Neural crest cell (in vitro differentiated cells): Measurements from ENCODE around the gene LCN10. TPM values are rescaled to one million over a fixed set of nuclear protein-coding genes. Genes with fewer than 3 reads are reported as not detected.

ENCODE experiments used
- DNase-seq: peaks from one replicate; pipeline ENCODE4 v3.0.0; 2021; ENCODE audit warnings: low read depth, mixed read lengths, low spot score
- H3K27ac Mint-ChIP-seq: one replicate; pipeline ENCODE4 v1.8.0; 2021; ENCODE audit warnings: mild to moderate bottlenecking, mixed read lengths; ENCODE audit not compliant: unreplicated experiment
- H3K27me3 Mint-ChIP-seq: 2 replicates; pipeline ENCODE4 v1.8.0; 2021; ENCODE audit warnings: low read depth, mild to moderate bottlenecking, mixed read lengths
- H3K36me3 Mint-ChIP-seq: 2 replicates; pipeline ENCODE4 v1.8.0; 2021; ENCODE audit warnings: low read depth, mild to moderate bottlenecking, mixed read lengths
- H3K4me1 Mint-ChIP-seq: 2 replicates; pipeline ENCODE4 v1.8.0; 2021; ENCODE audit warnings: mixed read lengths
- H3K4me3 Mint-ChIP-seq: one replicate; pipeline ENCODE4 v1.8.0; 2021; ENCODE audit warnings: mild to moderate bottlenecking, mixed read lengths
- H3K9me3 Mint-ChIP-seq: 2 replicates; pipeline ENCODE4 v1.8.0; 2021; ENCODE audit warnings: mixed read lengths
- total RNA-seq: library from RNA; stranded (reverse); gene quantifications from 2 replicates; pipeline ENCODE4 v1.2.1, GENCODE V29; 2021
- TF ChIP-seq, protein P1 (sequence below): fragments of 200-600 bp; sonication (generic); conservative IDR thresholded peaks from 2 replicates; pipeline ENCODE4 v1.5.0; 2021; ENCODE audit warnings: antibody characterized with exemption, mild to moderate bottlenecking

The LCN10 gene
- total RNA-seq, 1 donor from 2014 or later = not detected

DNA sequence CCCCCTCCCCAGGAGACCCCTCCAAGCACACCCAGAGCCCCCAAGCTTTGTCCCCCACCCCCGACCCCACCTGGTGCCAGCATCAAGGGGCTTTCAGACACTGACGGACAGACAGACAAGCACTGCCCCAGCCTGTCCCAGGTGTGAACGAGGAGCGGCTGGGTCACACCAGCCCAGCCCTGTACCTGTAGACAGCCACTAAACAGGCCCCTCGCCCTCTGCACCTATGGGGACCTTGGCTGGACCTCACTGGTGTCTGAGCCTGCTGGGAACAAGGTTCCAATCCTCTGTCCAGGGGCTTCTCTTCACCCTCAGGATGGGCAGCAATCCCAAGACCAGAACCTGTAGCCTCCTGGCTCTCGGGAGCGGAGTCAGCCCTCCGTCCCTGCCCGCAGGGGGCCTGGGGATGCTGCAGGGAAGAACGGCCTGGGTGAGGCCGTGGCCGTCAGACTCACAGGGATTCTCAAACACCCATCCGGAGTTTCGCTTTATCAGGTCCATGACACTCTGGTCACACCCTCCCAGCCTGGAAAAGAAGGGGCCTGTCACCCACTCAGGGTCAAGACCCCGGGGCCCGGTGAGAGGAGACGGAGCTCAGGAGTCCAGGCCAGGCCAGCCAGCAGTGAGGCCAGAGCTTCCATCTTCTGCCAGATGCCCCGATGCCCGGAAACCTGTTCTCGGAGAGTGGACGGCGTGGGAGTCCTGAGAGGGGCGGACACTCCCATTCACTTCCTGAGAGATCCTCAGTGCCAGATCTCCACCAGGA lies 2.8 kb upstream of the LCN10 start:
- DNase-seq = no peak
- Mint-ChIP-seq H3K36me3 (no peaks in the 10 kb centered on the region), H3K27me3 (peaks cover under 1% of the 10 kb centered on the region), H3K4me3 (no peak overlapping the region), H3K27ac (no peak overlapping the region), H3K9me3 (no peaks in the 10 kb centered on the region), H3K4me1 (no peaks in the 10 kb centered on the region)
- TF ChIP-seq, protein P1, sequence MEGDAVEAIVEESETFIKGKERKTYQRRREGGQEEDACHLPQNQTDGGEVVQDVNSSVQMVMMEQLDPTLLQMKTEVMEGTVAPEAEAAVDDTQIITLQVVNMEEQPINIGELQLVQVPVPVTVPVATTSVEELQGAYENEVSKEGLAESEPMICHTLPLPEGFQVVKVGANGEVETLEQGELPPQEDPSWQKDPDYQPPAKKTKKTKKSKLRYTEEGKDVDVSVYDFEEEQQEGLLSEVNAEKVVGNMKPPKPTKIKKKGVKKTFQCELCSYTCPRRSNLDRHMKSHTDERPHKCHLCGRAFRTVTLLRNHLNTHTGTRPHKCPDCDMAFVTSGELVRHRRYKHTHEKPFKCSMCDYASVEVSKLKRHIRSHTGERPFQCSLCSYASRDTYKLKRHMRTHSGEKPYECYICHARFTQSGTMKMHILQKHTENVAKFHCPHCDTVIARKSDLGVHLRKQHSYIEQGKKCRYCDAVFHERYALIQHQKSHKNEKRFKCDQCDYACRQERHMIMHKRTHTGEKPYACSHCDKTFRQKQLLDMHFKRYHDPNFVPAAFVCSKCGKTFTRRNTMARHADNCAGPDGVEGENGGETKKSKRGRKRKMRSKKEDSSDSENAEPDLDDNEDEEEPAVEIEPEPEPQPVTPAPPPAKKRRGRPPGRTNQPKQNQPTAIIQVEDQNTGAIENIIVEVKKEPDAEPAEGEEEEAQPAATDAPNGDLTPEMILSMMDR = no peak

DNA sequence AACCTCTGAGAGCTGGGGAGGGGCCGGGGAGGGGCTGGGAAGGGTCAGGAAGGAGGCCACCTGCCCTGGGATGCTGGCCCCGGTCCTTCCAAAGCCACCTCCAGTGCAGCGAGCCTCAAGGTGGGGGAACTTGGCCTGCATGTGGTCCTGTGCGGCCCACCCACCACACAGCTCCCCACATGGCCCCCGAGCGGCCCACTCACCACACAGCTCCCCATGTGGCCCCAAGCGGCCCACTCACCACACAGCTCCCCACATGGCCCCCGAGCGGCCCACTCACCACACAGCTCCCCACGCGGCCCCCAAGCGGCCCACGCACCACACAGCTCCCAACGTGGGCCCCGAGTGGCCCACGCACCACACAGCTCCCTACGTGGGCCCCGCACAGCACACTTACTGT lies 2.0 kb upstream of the LCN10 start:
- Mint-ChIP-seq H3K27me3 (no peaks in the 10 kb centered on the region), H3K4me1 (no peaks in the 10 kb centered on the region), H3K4me3 (no peak overlapping the region), H3K27ac (no peak overlapping the region), H3K9me3 (no peaks in the 10 kb centered on the region), H3K36me3 (no peaks in the 10 kb centered on the region)
- TF ChIP-seq, protein P1 = no peak
- no peak for DNase-seq

DNA sequence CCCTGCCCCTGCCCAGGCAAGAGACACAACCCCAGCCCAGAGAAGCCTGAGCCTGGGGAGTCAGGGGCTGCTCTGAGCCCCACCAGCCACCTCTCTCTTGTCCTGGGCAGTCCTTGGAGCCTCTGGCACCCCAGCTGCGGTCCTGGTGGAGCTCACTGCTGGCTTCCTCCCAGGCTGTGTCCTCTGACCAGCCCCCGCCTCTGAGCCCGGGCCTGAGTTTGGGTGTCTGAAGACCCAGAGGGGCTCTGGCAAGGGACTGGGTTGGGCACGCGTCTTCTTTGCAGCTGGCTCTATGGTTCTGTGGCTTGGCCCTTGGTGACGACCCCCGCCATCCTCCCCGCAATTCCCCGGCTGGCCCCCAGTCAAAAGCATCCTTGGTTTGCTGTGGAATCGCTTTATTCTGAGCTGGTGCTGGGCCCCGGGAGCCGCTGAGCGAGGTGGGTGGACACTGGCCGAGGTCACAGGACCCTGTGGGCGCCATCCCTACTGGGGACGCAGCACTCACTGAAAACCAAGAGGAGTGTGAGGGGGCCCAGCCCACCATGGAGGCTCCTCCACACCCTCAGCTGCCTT lies 985 bp upstream of the LCN10 start:
- no peaks in the 10 kb centered on the region for H3K27me3 Mint-ChIP-seq
- no peaks in the 10 kb centered on the region for H3K9me3 Mint-ChIP-seq
- no peak overlapping the region for H3K4me3 Mint-ChIP-seq
- H3K27ac Mint-ChIP-seq = no peak overlapping the region
- H3K36me3 Mint-ChIP-seq = no peaks in the 10 kb centered on the region
- H3K4me1 Mint-ChIP-seq = no peaks in the 10 kb centered on the region
- DNase-seq = no peak
- TF ChIP-seq, protein P1 = no peak

DNA sequence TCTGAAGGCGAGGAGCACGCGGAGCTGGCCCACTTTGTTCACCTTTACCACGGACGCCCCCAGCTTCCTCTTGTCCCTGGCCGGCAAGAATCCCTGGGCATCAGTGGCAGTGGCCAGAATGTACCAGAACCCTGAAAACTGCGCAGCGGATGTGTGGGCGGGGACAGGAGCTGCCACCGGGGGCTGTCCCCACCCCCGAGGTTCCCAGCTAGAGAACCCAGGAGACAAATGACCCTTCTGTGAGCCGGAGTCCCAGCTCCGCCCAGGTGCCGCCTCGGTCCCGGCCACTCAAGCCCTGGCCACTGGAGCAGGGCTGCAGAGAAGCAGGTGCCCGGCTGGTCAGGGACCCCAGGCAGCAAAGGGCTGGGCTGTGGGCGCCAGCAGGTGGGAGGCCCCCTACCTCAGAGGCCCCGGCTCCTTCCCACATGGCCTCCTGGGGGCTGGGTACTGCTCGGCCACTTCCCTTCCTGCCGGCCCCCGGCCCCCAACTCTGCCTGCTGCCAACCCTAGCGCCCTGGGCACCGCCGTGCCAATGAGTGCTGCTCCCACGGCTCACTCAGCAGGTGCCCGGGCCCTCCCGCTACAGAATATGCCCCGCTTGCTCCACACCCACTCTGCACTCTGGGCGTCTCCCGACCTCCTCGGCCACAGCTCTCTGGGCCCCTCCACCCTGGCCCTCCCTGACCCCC lies 713 bp downstream of the LCN10 start:
- TF ChIP-seq, protein P1 = no peak
- Mint-ChIP-seq H3K36me3 (no peaks in the 10 kb centered on the region), H3K4me1 (no peaks in the 10 kb centered on the region), H3K27me3 (no peaks in the 10 kb centered on the region), H3K9me3 (no peaks in the 10 kb centered on the region), H3K27ac (no peak overlapping the region), H3K4me3 (no peak overlapping the region)
- DNase-seq = no peak

DNA sequence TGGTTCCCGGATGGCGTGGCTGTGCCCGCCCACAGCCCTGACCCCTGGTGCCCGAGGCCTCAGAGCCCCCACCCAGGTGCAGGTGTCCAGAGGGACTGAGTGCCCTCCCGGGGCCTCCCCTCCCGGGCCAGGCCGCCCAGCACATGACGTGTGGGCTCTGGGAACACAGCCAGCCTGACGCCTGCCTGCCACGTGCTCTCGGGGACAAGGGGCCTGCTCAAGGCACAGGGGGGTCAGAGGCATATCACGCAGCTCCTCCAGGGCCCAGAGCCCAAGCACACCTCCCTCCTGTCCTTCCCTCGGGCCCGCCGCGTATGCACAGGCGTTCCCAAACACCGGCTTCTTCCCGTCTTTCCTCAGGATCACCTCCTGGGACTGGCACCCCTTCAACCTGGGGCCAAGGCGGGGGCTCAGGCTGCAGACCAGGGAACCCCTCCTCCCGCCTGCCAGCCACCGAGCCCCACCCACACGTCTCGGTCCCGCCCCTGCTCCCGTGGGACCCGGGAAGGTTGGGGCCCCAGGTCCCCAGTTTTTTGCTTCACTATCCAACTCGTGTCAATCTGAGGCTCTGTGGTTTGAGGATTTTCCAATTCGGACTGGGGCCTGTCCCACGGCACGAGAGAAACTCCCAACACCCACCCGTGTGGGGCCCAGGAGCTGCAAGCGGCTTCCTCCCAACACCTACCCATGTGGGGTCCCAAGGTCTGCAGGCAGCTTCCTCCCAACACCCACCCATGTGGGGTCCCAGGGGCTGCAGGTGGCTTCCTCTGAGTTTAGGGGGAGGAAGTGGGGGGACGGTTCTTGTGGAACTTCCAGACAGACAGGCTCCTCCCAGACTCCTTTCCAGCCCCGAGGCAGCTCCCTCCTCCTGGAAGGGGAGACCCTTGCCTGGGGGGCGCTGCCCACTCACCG lies 1.5 kb downstream of the LCN10 start:
- no peaks in the 10 kb centered on the region for H3K4me1 Mint-ChIP-seq
- H3K4me3 Mint-ChIP-seq = no peak overlapping the region
- H3K36me3 Mint-ChIP-seq = no peaks in the 10 kb centered on the region
- no peaks in the 10 kb centered on the region for H3K27me3 Mint-ChIP-seq
- no peaks in the 10 kb centered on the region for H3K9me3 Mint-ChIP-seq
- no peak for DNase-seq
- no peak overlapping the region for H3K27ac Mint-ChIP-seq
- TF ChIP-seq, protein P1 = no peak
